Measurements from ENCODE around the gene CTNND2.

CTNND2 gene

DNA sequence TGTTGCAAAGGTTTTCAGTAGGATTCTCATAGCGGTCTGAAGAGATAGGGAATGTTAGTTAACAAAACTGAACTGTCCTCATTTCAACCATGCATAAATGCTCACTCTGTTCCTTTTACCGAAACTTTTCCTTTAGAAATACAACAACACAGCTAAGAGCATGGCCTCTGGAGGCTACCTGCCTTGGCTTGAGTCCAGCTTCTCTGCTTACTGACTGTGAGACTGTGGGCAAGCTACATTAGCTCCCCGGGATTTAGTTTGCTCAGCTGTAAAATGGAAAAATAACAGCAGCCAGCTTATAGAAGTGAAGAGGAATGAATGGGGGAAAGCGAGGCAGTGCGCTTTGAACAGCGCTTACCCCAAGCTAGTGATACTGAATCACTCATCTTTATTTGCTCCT is 635.4 kb downstream of the CTNND2 start (continued):
- no peak for TF ChIP-seq ZBTB8A (tag by site-specific recombination; IDR thresholded peaks at IDR 0.05)
- TF ChIP-seq ZNF670 (tag by site-specific recombination; IDR thresholded peaks at IDR 0.05; ENCODE audit: low read depth): no peak
- TF ChIP-seq ZNF416 (tag by site-specific recombination; IDR thresholded peaks at IDR 0.05): no peak
- no peak for TF ChIP-seq KLF7 (tag by site-specific recombination; IDR thresholded peaks at IDR 0.05; ENCODE audit: borderline replicate concordance)

DNA sequence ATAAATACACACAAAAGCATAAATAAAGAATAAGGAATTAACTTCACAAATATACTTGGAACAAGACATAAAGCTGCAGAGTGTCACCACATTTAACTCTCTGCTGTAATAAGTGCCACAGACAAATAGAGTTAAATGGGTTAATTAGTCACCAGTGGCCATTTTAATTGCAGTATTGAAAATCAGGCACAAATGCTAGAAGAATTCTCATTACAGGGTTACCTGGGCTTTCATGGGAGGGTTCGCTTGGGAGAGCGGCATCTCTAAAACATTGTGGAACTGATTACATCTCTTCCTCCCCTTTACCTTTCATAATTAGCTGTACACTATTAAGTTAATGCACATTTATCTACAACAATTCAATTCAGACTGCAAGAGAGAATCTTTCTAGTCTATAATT is 637.9 kb downstream of the CTNND2 start:
- Histone ChIP-seq H3K9me3 (ENCODE audit: control insufficient read depth, insufficient read depth, low read depth, low read length) (no peaks in the 10 kb centered on the region), H3K36me3 (ENCODE audit: control insufficient read depth in 2 of 2, insufficient read depth in 1 of 2, low read length in 2 of 2) (no peaks in the 10 kb centered on the region), H3K4me1 (ENCODE audit: control insufficient read depth, insufficient read depth, low read length) (no peaks in the 10 kb centered on the region), H3K27ac (ENCODE audit: extremely low read depth, low read depth, low read length) (no peak overlapping the region), H3K4me3 (ENCODE audit: low read depth, low read length) (no peak overlapping the region)
- POLR2A ChIA-PET: no interaction called here
- CTCF ChIA-PET: interaction anchor here (0.7 to 3.5 kb wide), 12 partner anchors 11 to 453 kb away, joined by 3 to 22 read pairs (median 4); no protein-coding TSS in a partner anchor
- TF ChIP-seq HOXD13 (CRISPR knock-in tag; IDR thresholded peaks at IDR 0.05; ENCODE audit: borderline replicate concordance) (no peak), ZNF747 (tag by site-specific recombination; IDR thresholded peaks at IDR 0.05) (no peak), ZNF133 (tag by site-specific recombination; IDR thresholded peaks at IDR 0.05) (no peak), ZBTB1 (tag by site-specific recombination; IDR thresholded peaks at IDR 0.05) (no peak), ZNF777 (tag by site-specific recombination; IDR thresholded peaks at IDR 0.05; ENCODE audit: borderline replicate concordance) (no peak), HOXC10 (CRISPR knock-in tag; IDR thresholded peaks at IDR 0.05) (no peak), ZBTB48 (tag by site-specific recombination; IDR thresholded peaks at IDR 0.05) (no peak), MYNN (tag by site-specific recombination; IDR thresholded peaks at IDR 0.05; ENCODE audit: borderline replicate concordance) (no peak), ZSCAN16 (tag by site-specific recombination; IDR thresholded peaks at IDR 0.05) (no peak), ZNF530 (tag by site-specific recombination; IDR thresholded peaks at IDR 0.05; ENCODE audit: low read depth) (no peak)
- TF ChIP-seq, protein P1, sequence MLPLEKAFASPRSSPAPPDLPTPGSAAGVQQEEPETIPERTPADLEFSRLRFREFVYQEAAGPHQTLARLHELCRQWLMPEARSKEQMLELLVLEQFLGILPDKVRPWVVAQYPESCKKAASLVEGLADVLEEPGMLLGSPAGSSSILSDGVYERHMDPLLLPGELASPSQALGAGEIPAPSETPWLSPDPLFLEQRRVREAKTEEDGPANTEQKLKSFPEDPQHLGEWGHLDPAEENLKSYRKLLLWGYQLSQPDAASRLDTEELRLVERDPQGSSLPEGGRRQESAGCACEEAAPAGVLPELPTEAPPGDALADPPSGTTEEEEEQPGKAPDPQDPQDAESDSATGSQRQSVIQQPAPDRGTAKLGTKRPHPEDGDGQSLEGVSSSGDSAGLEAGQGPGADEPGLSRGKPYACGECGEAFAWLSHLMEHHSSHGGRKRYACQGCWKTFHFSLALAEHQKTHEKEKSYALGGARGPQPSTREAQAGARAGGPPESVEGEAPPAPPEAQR (tag by site-specific recombination; IDR thresholded peaks at IDR 0.05): no peak
- TF ChIP-seq, protein P2, sequence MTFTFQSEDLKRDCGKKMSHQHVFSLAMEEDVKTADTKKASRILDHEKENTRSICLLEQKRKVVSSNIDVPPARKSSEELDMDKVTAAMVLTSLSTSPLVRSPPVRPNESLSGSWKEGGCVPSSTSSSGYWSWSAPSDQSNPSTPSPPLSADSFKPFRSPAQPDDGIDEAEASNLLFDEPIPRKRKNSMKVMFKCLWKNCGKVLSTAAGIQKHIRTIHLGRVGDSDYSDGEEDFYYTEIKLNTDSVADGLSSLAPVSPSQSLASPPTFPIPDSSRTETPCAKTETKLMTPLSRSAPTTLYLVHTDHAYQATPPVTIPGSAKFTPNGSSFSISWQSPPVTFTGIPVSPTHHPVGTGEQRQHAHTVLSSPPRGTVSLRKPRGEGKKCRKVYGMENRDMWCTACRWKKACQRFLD (tag by site-specific recombination; IDR thresholded peaks at IDR 0.05): no peak

DNA sequence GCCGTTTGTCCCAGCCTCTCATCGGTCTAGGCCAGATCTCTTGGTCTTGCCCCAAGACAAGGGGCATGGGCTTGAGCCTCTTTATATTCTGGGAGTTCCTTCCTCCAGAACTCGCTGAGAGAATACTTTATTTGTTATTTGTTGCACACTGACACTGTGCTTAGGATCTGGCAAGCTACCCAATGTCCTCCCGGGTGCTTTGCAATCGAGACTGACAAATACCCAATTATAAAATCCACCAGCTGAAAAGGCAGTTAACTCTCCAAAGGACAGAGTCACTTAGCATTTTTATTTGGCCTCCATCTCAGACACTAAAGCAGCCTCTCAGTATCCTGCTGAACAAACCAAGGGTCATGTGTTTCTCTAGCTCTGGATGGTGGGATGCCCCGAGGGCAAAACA is 643.0 kb downstream of the CTNND2 start:
- ChIA-PET POLR2A (no interaction called here), CTCF (interaction anchor here (0.8 kb wide), 1 partner anchor 273 kb away, joined by 4 read pairs; no protein-coding TSS in a partner anchor)
- no peaks in the 10 kb centered on the region for H3K36me3 ChIP-seq (ENCODE audit: control insufficient read depth in 2 of 2, insufficient read depth in 1 of 2, low read length in 2 of 2)
- H3K4me3 ChIP-seq (ENCODE audit: low read depth, low read length): no peak overlapping the region
- H3K4me1 ChIP-seq (ENCODE audit: control insufficient read depth, insufficient read depth, low read length): no peaks in the 10 kb centered on the region
- TF ChIP-seq KLF8 (tag by site-specific recombination; IDR thresholded peaks at IDR 0.05): no peak
- no peak for TF ChIP-seq ZNF248 (tag by site-specific recombination; IDR thresholded peaks at IDR 0.05)
- TF ChIP-seq, protein P2 (tag by site-specific recombination; IDR thresholded peaks at IDR 0.05): no peak
- TF ChIP-seq ZNF837 (tag by site-specific recombination; IDR thresholded peaks at IDR 0.05): no peak
- H3K27ac ChIP-seq (ENCODE audit: extremely low read depth, low read depth, low read length): no peak overlapping the region
- H3K9me3 ChIP-seq (ENCODE audit: control insufficient read depth, insufficient read depth, low read depth, low read length): no peaks in the 10 kb centered on the region
